Stimulated activated naive B cell treated with anti-CD40 and anti-IgM and Interleukin-4, amounts not matched to agents 10 μg/mL and 1 μg/mL and 100 μg/mL, for 72 hours (primary cell): ENCODE data around the gene SIX3.

ENCODE experiments used
- ATAC-seq, 2 donors: fragments of 150-1000 bp; cut with Tn5 transposase; replicated peaks; 2 replicates each; pipeline ENCODE4 v1.10.0; 2021; ENCODE audit warnings: moderate library complexity in 1 of 2
- DNase-seq: peaks from one replicate; pipeline ENCODE4 v3.0.0; 2021
- H3K27ac Mint-ChIP-seq: one replicate; pipeline ENCODE4 v1.8.0; 2022; ENCODE audit warnings: mild to moderate bottlenecking, mixed read lengths
- H3K27me3 Mint-ChIP-seq, 2 donors: one replicate each; pipeline ENCODE4 v1.8.0; 2022; ENCODE audit warnings: mixed read lengths in 2 of 2
- H3K36me3 Mint-ChIP-seq, 2 donors: one replicate each; pipeline ENCODE4 v1.8.0; 2022; ENCODE audit warnings: mixed read lengths in 2 of 2, mild to moderate bottlenecking in 1 of 2
- H3K4me1 Mint-ChIP-seq, 2 donors: one replicate each; pipeline ENCODE4 v1.8.0; 2022; ENCODE audit warnings: mixed read lengths in 2 of 2, mild to moderate bottlenecking in 1 of 2
- H3K4me3 Mint-ChIP-seq, 2 donors: one replicate each; pipeline ENCODE4 v1.8.0; 2022; ENCODE audit warnings: mild to moderate bottlenecking in 2 of 2, mixed read lengths in 2 of 2, moderate library complexity in 1 of 2
- H3K9me3 Mint-ChIP-seq, 2 donors: one replicate each; pipeline ENCODE4 v1.8.0; 2022; ENCODE audit warnings: mixed read lengths in 2 of 2, mild to moderate bottlenecking in 1 of 2

SIX3 gene

GRCh38 chr2:44943693-44944101 lies 2.2 kb downstream of the SIX3 start:
- H3K36me3 Mint-ChIP-seq: peaks cover 0 to 2% of the 10 kb centered on the region in 2 donors
- DNase-seq: no peak

GRCh38 chr2:44944102-44944951 lies 2.8 kb downstream of the SIX3 start:
- peaks cover 92 to 99% of the 10 kb centered on the region in 2 donors for H3K27me3 Mint-ChIP-seq
- DNase-seq (no peak), ATAC-seq (peak in 1 of 2 donors; percentile 13)
- peaks cover 39 to 71% of the 10 kb centered on the region in 2 donors for H3K4me1 Mint-ChIP-seq
- H3K9me3 Mint-ChIP-seq: no peaks in the 10 kb centered on the region
- peaks cover 0 to 2% of the 10 kb centered on the region in 2 donors for H3K36me3 Mint-ChIP-seq
- H3K27ac Mint-ChIP-seq: peak overlapping the region; percentile 39
- peak overlapping the region; percentile 74 to 79 for H3K4me3 Mint-ChIP-seq

More at GRCh38 chr2:44943693-44944101, 2.2 kb downstream of the SIX3 start:
- no peaks in the 10 kb centered on the region for H3K9me3 Mint-ChIP-seq
- H3K27ac Mint-ChIP-seq: peak overlapping the region; percentile 48
- ATAC-seq: no peak
- peak overlapping the region; percentile 79 to 82 for H3K4me3 Mint-ChIP-seq
- H3K27me3 Mint-ChIP-seq: peaks cover 87 to 95% of the 10 kb centered on the region in 2 donors
- H3K4me1 Mint-ChIP-seq: peaks cover 36 to 66% of the 10 kb centered on the region in 2 donors

DNA sequence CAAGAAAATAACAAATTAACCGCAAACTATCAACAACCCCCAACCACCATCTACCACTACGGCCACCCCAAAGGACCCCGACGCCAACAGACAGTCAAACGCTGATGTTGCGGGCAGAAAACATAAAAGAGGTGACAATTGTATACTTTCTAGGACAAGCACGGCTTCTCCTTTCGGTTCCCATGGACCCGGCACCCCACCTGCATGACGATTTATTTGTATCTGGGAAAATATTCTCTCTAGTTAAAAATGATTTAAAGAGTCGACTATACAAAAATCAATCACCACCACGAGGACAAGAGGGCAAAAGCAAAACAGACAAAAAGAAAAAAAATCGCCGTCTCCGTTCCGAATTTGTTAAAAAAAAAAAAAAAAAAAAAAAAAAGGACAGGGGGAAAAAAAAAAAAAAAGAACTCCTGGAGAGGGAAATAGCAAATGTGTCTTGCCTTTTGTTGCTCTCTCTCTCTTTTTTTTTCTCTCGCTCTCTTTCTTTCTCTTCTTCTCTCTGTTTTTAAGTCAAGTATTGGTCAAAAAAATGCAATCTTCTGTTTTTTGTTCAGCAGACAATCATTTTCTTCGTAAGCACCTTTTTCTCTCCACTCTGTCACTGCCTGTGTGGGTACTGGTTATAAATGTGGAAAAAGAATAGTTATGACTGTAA lies 3.6 kb downstream of the SIX3 start:
- Mint-ChIP-seq H3K27ac (peak overlapping the region; percentile 39), H3K9me3 (no peaks in the 10 kb centered on the region), H3K27me3 (peaks cover 88 to 96% of the 10 kb centered on the region in 2 donors), H3K4me3 (peak overlapping the region; percentile 49 to 74), H3K4me1 (peaks cover 36 to 71% of the 10 kb centered on the region in 2 donors), H3K36me3 (peaks cover 0 to 2% of the 10 kb centered on the region in 2 donors)
- ATAC-seq (no peak), DNase-seq (no peak)

DNA sequence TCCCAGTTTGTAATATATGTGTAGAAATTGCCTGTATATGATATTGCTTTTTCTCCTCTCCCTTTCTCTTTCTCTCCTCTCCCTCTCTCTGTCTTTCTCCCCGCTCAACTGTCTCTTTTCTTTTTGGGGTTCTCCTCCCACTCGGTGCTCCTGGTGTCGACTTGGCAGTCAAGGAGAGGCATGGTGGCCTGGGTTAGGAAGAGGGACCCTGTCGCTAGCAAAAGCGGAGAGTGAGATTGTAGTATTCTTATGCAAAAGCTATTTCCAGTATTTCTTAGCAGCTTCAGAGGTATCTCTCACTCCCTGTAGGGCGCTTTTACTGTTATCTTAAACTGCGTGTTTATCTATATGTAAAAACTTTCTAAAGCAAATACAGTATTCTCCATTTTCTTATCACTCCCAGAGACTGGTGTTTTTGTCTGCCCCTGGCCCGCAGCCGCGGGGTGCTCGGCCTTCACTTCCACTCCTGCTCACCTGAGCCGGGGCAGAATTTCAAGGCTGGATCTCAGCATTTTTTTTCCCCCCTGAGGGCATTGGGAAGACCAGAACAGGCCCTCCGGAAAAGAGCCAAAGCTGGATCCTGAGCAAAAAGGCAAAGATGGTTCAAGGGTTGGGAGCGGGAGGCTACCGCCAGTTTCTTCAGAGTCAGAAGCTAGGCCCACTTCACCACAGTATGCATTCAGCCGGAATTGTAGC lies 4.3 kb downstream of the SIX3 start:
- peak overlapping the region; percentile 3 for H3K27ac Mint-ChIP-seq
- peaks cover 36 to 66% of the 10 kb centered on the region in 2 donors for H3K4me1 Mint-ChIP-seq
- peaks cover 0 to 2% of the 10 kb centered on the region in 2 donors for H3K36me3 Mint-ChIP-seq
- H3K27me3 Mint-ChIP-seq: peaks cover 89 to 96% of the 10 kb centered on the region in 2 donors
- ATAC-seq: no peak
- H3K4me3 Mint-ChIP-seq: peak overlapping the region in 1 of 2 donors; percentile 59
- DNase-seq: no peak
- H3K9me3 Mint-ChIP-seq: no peaks in the 10 kb centered on the region

DNA sequence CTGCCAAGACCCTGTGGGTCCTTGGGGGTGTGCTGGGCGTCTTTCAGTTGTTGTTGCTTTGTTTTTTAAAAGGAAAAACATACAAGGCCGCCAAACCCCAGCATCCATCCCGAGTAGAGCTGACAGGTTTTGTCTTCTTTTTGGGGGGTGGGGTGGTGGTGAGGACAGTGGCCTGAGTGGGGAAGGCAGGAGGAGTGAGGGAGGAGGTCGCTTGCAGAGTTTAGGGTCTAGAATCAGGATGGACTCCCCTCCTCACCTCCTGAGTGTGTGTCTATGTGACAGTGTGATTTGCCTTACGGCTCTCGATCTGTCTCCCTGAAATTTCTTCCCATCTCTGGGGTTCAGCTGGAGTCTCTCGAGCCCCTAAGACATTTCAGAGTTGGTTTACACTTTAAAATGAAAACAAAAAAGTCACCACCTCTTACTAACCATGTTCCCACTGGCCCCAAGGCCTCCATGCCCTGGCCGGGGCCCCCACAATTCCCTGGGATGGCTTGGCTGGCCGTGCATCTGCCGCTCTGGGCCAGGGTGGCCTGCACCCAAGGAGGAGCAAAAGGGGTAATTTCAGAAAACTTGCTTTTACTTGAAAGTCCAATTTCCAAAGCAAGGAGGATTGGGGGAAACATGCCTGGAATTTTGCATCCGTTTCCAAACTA lies 5.0 kb downstream of the SIX3 start:
- Mint-ChIP-seq H3K36me3 (peaks cover 0 to 2% of the 10 kb centered on the region in 2 donors), H3K27me3 (peaks cover 89 to 96% of the 10 kb centered on the region in 2 donors)

DNA sequence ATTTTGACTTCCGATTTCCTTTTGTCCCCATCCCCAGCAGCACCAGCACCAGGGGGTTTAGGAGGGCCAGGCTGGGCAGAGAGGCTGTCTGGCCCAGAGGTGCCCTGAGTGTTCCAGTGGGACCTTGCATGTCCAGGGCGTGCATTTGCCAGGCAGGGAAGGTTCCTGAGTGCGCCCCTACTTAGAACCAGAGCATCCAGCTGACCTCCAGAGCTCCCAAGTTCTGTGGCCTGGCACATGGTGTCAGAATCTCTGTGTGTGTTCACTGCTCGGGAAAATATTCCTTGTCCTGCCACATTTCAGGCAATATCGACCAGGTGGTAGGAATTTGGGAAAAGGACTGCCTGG lies 5.5 kb downstream of the SIX3 start:
- DNase-seq: no peak
- H3K36me3 Mint-ChIP-seq: peaks cover 0 to 2% of the 10 kb centered on the region in 2 donors
- no peak for ATAC-seq
- peaks cover 86 to 93% of the 10 kb centered on the region in 2 donors for H3K27me3 Mint-ChIP-seq
- no peak overlapping the region for H3K27ac Mint-ChIP-seq
- no peaks in the 10 kb centered on the region for H3K9me3 Mint-ChIP-seq
- H3K4me1 Mint-ChIP-seq: peaks cover 35 to 59% of the 10 kb centered on the region in 2 donors
- no peak overlapping the region for H3K4me3 Mint-ChIP-seq

More for the DNA sequence above, 5.0 kb downstream of the SIX3 start:
- H3K27ac Mint-ChIP-seq: no peak overlapping the region
- DNase-seq: no peak
- peaks cover 34 to 61% of the 10 kb centered on the region in 2 donors for H3K4me1 Mint-ChIP-seq
- H3K4me3 Mint-ChIP-seq: no peak overlapping the region
- ATAC-seq: no peak
- no peaks in the 10 kb centered on the region for H3K9me3 Mint-ChIP-seq

DNA sequence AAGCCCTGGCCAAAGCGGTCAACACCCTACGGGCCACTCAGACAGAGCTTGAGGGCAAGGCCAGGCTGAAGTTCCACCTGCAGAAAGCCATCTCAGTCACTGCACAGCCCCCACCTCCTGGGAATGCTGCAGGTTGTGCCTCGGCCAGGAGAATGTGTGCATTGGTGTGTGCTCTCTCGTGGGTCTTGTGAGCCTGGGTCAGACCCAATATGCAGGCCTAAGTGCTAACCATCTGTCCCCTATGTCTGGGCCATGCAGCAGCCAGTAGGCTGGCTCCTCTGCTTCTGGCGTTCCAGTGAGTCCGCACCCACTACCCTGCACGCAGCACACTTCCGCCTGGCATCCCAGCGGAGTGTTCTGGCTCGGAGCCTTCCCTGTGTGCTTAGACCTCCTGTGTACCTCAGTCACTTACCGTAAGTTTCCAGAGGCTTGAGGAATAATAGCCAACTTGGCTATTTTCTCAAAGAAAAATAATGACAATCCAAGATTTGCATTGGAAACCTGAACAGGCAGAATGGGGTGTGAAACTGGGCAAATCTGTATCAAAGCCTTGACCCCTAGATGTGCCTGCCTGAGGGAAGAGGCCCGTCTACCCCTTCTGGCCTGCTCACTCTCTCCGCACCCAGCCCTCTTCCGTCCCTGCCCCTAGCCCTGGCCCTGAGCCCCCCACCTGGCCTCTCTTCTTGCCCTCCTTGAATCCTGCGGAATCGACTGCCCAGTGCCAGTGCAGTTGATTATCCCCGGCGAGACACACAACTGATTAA lies 7.2 kb downstream of the SIX3 start:
- ATAC-seq (no peak), DNase-seq (no peak)
- H3K9me3 Mint-ChIP-seq: no peaks in the 10 kb centered on the region
- H3K27ac Mint-ChIP-seq: no peak overlapping the region
- peaks cover 34 to 58% of the 10 kb centered on the region in 2 donors for H3K4me1 Mint-ChIP-seq
- no peaks in the 10 kb centered on the region for H3K36me3 Mint-ChIP-seq
- peak overlapping the region; percentile 29 to 66 for H3K4me3 Mint-ChIP-seq
- H3K27me3 Mint-ChIP-seq: peaks cover 83 to 93% of the 10 kb centered on the region in 2 donors

GRCh38 chr2:44949329-44950151 lies 8.0 kb downstream of the SIX3 start:
- Mint-ChIP-seq H3K27me3 (peaks cover 85 to 93% of the 10 kb centered on the region in 2 donors), H3K36me3 (no peaks in the 10 kb centered on the region), H3K4me3 (peak overlapping the region; percentile 47 to 66), H3K4me1 (peaks cover 31 to 58% of the 10 kb centered on the region in 2 donors), H3K27ac (no peak overlapping the region), H3K9me3 (no peaks in the 10 kb centered on the region)
- ATAC-seq (peak in 1 of 2 donors; percentile 25), DNase-seq (no peak)

DNA sequence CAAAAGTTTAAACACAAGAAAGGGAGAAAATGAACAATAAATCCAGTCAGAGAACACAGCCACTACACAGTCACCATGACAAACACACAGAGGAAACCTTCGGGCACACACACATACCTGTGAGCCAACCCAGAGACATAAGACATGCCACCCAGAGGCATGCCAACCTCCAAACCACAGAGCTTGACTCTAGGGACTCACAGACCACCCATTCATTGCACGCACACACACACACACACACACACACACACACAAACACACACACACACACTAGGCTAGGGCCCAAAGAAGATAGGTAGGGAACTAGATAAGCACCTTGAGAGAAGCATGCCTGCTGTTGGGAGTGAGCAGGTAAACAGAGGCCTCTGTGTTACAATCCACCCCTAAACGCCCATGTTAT lies 9.1 kb downstream of the SIX3 start:
- H3K4me3 Mint-ChIP-seq: no peak overlapping the region
- DNase-seq (no peak), ATAC-seq (no peak)
- H3K27ac Mint-ChIP-seq: no peak overlapping the region
- H3K27me3 Mint-ChIP-seq: peaks cover 83 to 92% of the 10 kb centered on the region in 2 donors
- H3K4me1 Mint-ChIP-seq: peaks cover 31 to 58% of the 10 kb centered on the region in 2 donors
- no peaks in the 10 kb centered on the region for H3K36me3 Mint-ChIP-seq
- no peaks in the 10 kb centered on the region for H3K9me3 Mint-ChIP-seq

GRCh38 chr2:44951124-44951523 lies 9.6 kb downstream of the SIX3 start:
- Mint-ChIP-seq H3K27me3 (peaks cover 81 to 92% of the 10 kb centered on the region in 2 donors), H3K4me1 (peaks cover 34 to 59% of the 10 kb centered on the region in 2 donors)

GRCh38 chr2:44951714-44952113 lies 10.2 kb downstream of the SIX3 start:
- no peak overlapping the region for H3K27ac Mint-ChIP-seq
- no peaks in the 10 kb centered on the region for H3K9me3 Mint-ChIP-seq
- DNase-seq: no peak
- H3K4me3 Mint-ChIP-seq: peak overlapping the region; percentile 10 to 78
- H3K4me1 Mint-ChIP-seq: peaks cover 34 to 59% of the 10 kb centered on the region in 2 donors
- no peaks in the 10 kb centered on the region for H3K36me3 Mint-ChIP-seq
- no peak for ATAC-seq
- peaks cover 81 to 91% of the 10 kb centered on the region in 2 donors for H3K27me3 Mint-ChIP-seq

More at GRCh38 chr2:44951124-44951523, 9.6 kb downstream of the SIX3 start:
- no peaks in the 10 kb centered on the region for H3K9me3 Mint-ChIP-seq
- no peak overlapping the region for H3K4me3 Mint-ChIP-seq
- H3K27ac Mint-ChIP-seq: no peak overlapping the region
- ATAC-seq: no peak
- no peak for DNase-seq
- H3K36me3 Mint-ChIP-seq: no peaks in the 10 kb centered on the region

- peak; percentile 69 to 77 for ATAC-seq
- H3K27ac Mint-ChIP-seq: peak overlapping the region; percentile 28
- H3K36me3 Mint-ChIP-seq: no peaks in the 10 kb centered on the region
- H3K4me3 Mint-ChIP-seq: peak overlapping the region; percentile 64 to 78
- no peaks in the 10 kb centered on the region for H3K9me3 Mint-ChIP-seq
- no peak for DNase-seq
- peaks cover 80 to 90% of the 10 kb centered on the region in 2 donors for H3K27me3 Mint-ChIP-seq
- peaks cover 34 to 59% of the 10 kb centered on the region in 2 donors for H3K4me1 Mint-ChIP-seq
Measured at GRCh38 chr2:44952143-44952805, 10.8 kb downstream of the SIX3 start.
